HG03571 (cell line): Measurements from ENCODE around the gene VTI1A.

Source experiments
- ATAC-seq: cut with Tn5 transposase; IDR thresholded peaks from one replicate; pipeline ENCODE4 v1.9.1; 2021; ENCODE audit not compliant: unreplicated experiment

Gene VTI1A

DNA sequence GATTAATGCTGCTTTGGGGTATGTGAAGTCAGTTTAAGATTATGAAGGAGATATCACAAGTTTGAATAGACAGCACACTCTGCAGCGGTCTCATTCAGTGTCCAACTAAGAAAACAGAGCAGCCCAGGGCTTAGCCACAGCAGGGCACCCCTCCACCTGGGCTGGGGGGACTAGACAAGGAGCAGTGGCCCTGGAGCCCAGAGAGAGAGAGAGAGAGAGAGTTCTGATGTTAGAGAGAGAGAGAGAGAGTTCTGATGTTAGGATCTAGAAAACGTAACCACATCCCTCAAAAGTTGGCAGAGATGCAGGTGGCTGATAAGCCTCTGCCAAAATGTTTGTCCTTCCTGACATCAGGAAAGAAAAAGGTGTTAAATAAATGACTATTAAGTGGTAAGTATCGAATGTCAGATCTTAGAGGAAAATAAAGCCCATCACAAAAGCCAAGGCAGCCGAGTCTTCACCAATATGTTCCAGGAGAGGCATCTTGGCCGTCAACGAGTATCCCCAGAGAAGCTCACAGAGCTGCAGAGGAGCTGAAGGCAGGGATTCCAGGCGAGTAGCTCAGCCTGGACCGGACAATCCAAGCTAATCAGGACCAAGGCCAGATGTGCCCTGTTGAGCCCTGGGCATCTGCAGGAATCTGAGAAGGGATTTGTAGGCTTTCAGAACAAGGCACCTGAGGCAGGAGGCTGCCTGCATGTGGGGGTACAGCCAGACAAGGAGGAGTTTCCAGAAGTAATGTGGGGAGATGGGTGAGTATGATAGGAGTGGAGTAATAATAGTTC, 352.9 kb downstream of the VTI1A start:
- ATAC-seq: no peak

GRCh38 chr10:112801004-112801403, 354.0 kb downstream of the VTI1A start:
- ATAC-seq: no peak

DNA sequence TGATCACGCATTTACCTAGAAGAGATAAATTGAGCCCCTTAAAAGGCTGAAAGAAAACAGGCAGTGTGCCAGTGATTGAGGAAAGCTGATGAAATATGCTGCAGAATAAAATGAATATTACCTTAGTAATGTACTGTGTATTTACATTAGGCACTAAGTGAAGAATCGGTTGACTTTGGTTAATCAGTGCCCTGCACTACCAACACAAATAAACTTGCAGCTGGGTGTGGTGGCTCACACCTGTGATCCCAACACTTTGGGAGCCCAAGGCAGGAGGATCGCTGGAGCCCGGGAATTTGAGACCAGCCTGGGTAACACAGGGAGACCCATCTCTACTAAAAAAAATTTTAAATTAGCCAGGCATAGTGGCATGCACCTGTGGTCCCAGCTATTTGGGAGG, 354.7 kb downstream of the VTI1A start:
- ATAC-seq: no peak

- no peak for ATAC-seq
Observed at GRCh38 chr10:112802411-112803022, 355.5 kb downstream of the VTI1A start.

DNA sequence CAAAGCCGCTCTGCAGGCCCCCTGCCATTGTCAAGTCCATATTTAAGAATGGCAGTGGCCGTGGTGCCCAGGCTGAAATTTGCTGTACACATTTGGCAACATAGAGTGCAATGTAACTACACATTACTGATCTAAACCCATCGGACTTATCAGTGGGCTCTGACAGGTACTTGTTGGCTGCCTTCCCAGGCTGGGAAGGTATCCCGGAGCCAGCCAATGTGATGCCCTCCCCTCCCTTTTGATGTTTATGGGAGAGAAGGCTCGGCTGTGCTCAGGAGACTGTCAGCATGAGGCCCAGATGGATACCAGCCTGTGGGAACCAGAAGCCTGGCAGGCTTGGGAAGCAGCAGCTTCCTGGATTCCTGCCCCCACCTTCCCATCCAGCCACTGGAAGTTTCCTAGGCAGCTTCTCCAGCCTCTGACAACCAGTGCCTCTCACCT, 357.0 kb downstream of the VTI1A start:
- ATAC-seq: no peak

- no peak for ATAC-seq
Observed at GRCh38 chr10:112805254-112805590, 358.2 kb downstream of the VTI1A start.

DNA sequence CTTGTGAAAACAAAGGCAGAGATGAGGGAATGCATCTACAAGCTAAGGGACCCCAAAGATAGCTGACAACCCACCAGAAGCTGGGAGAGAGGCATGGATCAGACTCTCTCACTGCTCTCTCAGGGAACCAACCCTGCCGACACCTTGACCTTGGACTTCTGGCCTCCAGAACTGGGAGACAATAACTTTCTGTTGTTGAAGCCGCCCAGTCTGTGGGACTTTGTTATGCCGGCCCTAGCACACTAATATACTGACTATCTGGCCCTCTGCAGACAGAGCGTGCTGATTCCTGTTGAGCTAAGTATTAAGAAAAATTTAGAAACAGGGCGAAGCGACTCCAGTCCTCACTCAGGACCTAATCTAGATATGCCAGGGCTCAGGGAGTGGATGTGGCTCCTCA, 358.7 kb downstream of the VTI1A start:
- no peak for ATAC-seq

DNA sequence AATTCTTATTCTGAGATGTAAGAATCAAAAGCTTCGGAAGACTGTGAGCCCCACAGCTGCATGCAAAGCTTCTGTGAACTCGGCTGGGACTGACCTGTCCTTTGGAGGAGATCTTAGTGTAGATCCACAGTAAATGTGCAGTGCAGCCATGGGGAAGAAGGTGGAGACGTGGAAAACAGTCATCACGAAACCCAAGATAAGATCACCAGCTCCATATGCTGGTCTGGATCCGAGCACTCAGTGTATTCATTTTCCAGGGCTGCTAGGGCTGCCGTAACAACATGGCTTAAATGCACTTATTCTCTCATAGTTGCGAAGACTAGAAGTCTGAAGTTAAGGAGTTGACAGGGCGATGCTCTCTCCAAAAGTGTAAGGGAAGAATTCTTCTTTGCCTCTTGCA, 360.0 kb downstream of the VTI1A start:
- ATAC-seq: no peak

- no peak for ATAC-seq
Observed at GRCh38 chr10:112809736-112810135, 362.7 kb downstream of the VTI1A start.

GRCh38 chr10:112810711-112811151, 363.7 kb downstream of the VTI1A start:
- no peak for ATAC-seq

DNA sequence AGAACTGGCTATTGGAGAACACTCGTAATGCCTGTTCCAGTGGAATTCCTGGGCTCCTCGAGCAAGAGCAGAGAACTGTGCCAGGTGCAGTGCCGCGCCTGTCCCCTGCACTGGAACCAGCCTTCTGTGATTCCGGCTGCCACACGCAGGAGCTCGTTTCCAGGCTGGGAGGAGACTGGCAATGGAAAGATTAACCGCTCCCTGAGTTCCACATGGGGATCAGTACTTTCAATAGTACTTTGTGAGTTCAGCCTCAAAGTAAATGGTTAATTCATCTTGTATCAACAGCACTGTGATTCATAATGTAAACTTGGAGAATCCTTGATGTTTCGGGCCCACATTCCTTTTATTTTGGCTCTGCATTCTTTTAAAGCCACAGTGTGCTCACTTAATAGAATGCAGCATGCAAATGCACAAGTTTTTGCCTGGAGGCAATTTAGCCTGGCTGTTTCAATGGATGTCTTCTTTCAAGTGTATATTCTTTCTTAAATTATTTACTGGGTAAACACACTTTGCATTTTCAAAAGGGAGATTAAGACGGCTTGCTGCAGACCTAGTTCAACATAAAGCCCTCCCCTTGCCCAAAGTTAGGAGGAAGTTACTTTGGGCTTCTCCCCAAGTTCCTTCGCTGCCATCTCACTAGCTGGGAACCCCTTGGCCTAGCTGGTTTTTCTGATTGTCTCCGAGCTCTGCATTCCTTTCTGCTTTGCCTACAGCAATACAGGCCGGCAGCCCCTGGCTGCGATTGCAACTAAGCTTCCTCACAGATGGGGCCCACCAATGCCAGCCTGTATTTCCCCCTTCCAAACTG, 364.9 kb downstream of the VTI1A start:
- no peak for ATAC-seq

DNA sequence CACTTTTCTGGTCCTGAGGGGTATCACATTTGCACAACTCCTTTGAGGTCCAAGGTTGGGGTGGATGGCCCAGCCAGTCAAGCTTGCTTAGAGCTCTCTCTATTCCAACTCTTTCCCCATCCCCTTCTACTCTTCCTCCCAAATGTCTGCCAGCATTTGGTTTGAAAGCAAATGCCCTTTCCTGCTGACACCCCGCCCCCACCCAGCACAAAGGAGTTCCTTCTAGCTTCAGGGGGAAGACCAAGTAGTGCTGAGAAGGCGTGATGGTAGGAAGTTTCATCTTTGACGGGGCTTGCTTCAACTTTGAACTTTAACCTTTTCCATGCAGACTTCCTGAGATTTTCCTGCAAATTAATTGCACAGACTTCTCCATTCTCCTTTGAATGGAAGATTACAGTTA, 365.6 kb downstream of the VTI1A start:
- no peak for ATAC-seq

DNA sequence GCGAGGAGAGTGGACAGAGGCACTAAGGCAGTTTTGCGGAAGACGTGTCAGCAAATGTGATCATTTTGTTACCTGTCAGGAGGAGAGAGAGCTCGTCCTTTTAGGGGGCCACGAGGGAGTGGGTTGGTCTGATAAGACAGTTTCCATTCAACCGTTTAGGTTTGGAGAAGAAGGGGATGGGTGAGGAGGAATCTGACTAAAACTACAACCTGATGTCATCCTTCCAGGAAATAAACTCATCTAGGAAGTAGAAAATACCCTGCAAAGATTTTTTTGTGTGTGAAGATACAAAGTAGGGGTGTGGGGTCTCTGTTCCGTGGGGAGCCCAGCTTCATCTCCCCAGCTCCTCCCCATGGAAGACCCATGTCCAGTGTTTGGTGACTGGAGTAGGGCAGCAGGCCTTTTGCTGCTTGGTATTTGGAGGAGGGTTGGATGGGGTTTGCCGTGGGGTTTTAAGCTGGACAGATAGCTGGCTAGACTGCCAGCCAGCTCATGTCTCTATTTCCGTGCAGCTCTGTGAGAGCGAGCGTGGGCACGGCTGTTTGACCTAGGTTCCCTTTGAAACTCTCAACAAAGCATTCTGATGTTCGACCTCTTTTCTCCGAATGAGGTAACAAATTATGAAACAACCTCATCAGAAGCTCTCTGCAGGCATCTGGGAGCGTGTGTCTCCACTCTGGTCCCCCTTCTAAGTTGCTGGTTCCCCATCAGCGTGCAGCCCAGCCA, 367.0 kb downstream of the VTI1A start:
- ATAC-seq: no peak

DNA sequence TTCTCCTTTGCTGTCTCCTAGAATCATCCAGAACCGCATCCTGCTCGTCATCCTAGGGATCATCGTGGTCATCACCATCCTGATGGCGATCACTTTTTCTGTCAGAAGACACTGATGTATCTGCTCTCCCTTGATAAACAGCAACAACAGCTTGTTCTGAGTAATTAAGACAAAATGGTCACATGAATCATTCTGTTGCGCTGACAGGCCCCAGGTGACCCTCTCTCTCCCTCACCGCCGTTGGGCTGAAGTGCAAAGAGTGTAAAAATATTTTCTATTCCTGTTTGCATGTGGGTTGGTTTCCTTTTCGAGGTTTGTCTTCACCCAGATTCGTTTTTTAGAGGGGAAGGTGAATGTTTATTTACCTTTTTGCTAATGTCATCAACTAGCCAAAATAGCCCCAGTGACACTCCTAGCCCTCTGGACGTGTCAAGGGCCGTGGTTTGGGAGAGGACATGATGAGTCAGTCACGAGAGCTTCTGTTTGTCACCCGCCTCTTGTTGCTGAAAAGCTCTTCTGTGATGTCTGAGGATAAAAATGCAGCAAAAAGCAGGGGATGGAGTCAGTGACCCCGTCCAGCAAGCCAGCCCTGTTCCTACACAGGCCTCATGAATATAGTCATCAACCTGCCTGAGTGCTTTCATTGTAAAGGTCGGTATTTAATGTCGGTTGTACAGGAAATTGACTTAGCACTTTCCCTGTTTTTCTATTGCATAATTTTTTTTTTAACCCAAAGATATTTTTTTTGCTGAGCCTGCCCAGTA, 368.4 kb downstream of the VTI1A start:
- ATAC-seq: no peak

- no peak for ATAC-seq
Observed at GRCh38 chr10:112816033-112816430, 369.0 kb downstream of the VTI1A start.

- ATAC-seq: no peak
Observed at GRCh38 chr10:112816891-112817290, 369.9 kb downstream of the VTI1A start.

DNA sequence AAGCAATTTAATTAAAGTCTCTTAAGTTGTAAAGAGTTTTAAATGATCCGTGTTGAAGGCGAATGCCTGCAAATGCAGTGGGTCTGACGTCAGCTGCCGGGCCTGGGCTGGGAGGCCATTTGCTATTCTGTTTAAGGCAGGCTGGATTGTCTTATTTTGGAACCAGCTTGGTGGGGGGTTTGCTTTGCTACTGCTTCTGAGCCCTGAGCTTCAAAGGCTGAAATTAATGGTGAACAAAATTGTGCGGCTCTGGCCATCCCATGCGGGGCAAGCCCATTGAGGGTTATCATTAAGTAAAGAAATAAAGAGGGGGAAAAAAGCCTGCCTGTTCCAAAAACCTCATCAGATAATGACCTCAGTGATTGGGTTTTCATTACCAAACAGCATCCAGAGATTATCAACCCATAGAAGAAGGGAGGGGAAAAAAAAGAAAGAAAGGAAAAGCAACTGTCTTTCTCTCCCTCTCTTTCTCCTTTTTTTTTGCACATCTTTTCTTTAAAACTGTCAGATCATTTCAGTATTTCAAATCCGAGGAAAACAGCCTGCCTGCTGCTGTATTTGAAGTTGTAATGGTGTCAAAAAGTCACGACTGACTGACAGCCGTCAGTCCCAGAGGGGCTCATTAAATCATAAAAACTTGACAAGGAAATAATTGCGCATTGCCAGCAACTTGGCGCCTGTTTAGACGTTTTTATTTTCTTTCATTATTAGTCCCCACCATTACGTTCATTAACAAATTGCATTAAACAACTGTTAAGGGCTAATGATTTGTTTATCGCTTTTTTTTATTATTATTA, 371.2 kb downstream of the VTI1A start:
- ATAC-seq: no peak

DNA sequence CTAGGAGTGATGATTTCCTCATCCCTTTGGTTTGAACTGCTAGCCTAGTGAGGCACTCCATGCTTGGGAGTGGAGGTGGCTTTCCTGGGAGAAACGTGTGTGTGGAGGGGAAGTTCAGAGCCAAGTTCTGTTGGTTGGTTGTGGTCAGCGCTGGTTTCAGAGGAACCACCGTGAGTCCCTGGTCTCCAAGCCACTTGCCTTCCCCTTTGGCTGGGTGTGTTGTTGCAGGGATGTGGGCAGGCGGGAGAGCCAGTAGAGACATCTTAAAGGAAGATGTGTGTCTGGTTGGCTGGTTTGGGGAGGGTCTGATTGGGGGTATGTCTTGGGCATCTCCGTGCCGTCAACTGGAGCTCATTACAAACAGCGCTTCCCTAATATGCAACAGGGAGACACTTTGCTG, 372.2 kb downstream of the VTI1A start:
- ATAC-seq: no peak

DNA sequence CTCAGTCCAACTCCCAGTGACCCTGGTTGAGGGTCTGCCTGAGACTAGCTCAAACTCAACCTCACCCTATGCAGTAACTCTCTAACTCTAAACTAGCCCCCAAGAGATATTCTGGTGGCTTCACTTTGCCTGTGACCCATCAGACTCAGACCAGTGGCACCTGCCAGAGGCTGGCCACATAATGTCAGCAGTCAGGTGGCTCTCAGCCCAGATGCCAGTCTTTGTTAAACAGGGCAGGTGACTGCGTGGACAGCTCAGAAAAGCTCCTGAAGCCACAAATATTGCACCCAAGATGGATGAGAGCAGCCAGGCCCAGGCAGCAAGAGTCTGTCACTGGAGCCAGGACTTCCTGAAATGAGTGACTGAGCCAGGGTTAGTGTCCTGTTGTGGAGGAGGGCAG, 373.3 kb downstream of the VTI1A start:
- ATAC-seq: no peak

GRCh38 chr10:112821038-112821437, 374.0 kb downstream of the VTI1A start:
- ATAC-seq: no peak
